ENCODE data around the gene BPI. TPM values are rescaled to one million over a fixed set of nuclear protein-coding genes. Genes with fewer than 3 reads are reported as not detected.

The BPI gene
- total RNA-seq, 4 donors from 2014 or later, result 0.66 to 0.92 TPM; not detected in 2

GRCh38 chr20:38344107-38344701, 40.2 kb downstream of the BPI start:
- no peak overlapping the region for H3K27ac ChIP-seq (replicated peaks in 1 of 4)
- intact Hi-C loops (cut with DNase I), result no loop called here

GRCh38 chr20:38345643-38346042, 41.7 kb downstream of the BPI start:
- Histone ChIP-seq H3K36me3 (no peaks in the 10 kb centered on the region), H3K27me3 (peaks cover 0 to 13% (median 0%) of the 10 kb centered on the region in 4 donors), H3K9me3 (no peaks in the 10 kb centered on the region), H3K4me1 (peaks cover 0 to under 1% (median 0%) of the 10 kb centered on the region in 4 donors), H3K27ac (replicated peaks in 1 of 4) (no peak overlapping the region), H3K4me3 (no peak overlapping the region)
- DNase-seq (ENCODE audit: extremely low spot score), result no peak
- WGBS, result 8% methylated on average over 2 of the region's 2 CpGs
- TF ChIP-seq POLR2AphosphoS5 (IDR thresholded peaks at IDR 0.05), result no peak
- no peak for TF ChIP-seq EP300 (IDR thresholded peaks at IDR 0.05)
- no peak for TF ChIP-seq POLR2A (IDR thresholded peaks at IDR 0.05; ENCODE audit: low read depth)
- no peak for TF ChIP-seq CTCF (IDR thresholded peaks at IDR 0.05)
- intact Hi-C loops (cut with DNase I), result no loop called here

More at GRCh38 chr20:38344107-38344701, 40.2 kb downstream of the BPI start:
- TF ChIP-seq CTCF (IDR thresholded peaks at IDR 0.05) (no peak), EP300 (IDR thresholded peaks at IDR 0.05) (no peak), POLR2AphosphoS5 (IDR thresholded peaks at IDR 0.05) (no peak), POLR2A (IDR thresholded peaks at IDR 0.05; ENCODE audit: low read depth) (no peak)
- Histone ChIP-seq H3K27me3 (peaks cover 0 to 9% (median 0%) of the 10 kb centered on the region in 4 donors), H3K4me1 (no peaks in the 10 kb centered on the region), H3K9me3 (no peaks in the 10 kb centered on the region), H3K36me3 (no peaks in the 10 kb centered on the region), H3K4me3 (no peak overlapping the region)
- DNase-seq (ENCODE audit: extremely low spot score), result no peak
- WGBS, result 79% methylated on average over 4 of the region's 5 CpGs

- TF ChIP-seq EP300 (IDR thresholded peaks at IDR 0.05), result no peak
- no peak for TF ChIP-seq POLR2A (IDR thresholded peaks at IDR 0.05; ENCODE audit: low read depth)
- TF ChIP-seq POLR2AphosphoS5 (IDR thresholded peaks at IDR 0.05), result no peak
- no peak for TF ChIP-seq CTCF (IDR thresholded peaks at IDR 0.05)
- H3K36me3 ChIP-seq, result no peaks in the 10 kb centered on the region
- peaks cover 0 to 7% (median 0%) of the 10 kb centered on the region in 4 donors for H3K4me1 ChIP-seq
- H3K4me3 ChIP-seq, result no peak within 1 kb of the TSS
- DNase-seq (ENCODE audit: extremely low spot score), result no peak
- 86% methylated on average over 8 of the region's 8 CpGs for WGBS
- H3K27me3 ChIP-seq, result peaks cover 0 to 13% (median 0%) of the 10 kb centered on the region in 4 donors
- H3K9me3 ChIP-seq, result no peaks in the 10 kb centered on the region
- H3K27ac ChIP-seq (replicated peaks in 1 of 4), result no peak within 1 kb of the TSS
- intact Hi-C loops (cut with DNase I), result no loop called here
These were observed 42.3 kb downstream of the BPI start, which contains the start of gene LBP for GRCh38 chr20:38346247-38346651. TSS of gene LBP (plus strand) at chr20:38346482. CDS start at chr20:38346517, 35 bp downstream.

GRCh38 chr20:38346741-38347140, 42.8 kb downstream of the BPI start:
- DNase-seq (ENCODE audit: extremely low spot score), result no peak
- no peak overlapping the region for H3K27ac ChIP-seq (replicated peaks in 1 of 4)
- no peaks in the 10 kb centered on the region for H3K9me3 ChIP-seq
- H3K4me3 ChIP-seq, result no peak overlapping the region
- TF ChIP-seq POLR2A (IDR thresholded peaks at IDR 0.05; ENCODE audit: low read depth) (no peak), EP300 (IDR thresholded peaks at IDR 0.05) (no peak), POLR2AphosphoS5 (IDR thresholded peaks at IDR 0.05) (no peak), CTCF (IDR thresholded peaks at IDR 0.05) (no peak)
- intact Hi-C loops (cut with DNase I), result no loop called here
- H3K4me1 ChIP-seq, result peaks cover 0 to 8% (median 0%) of the 10 kb centered on the region in 4 donors
- peaks cover 0 to 13% (median 0%) of the 10 kb centered on the region in 4 donors for H3K27me3 ChIP-seq
- no peaks in the 10 kb centered on the region for H3K36me3 ChIP-seq
- 85% methylated on average over 4 of the region's 4 CpGs for WGBS
